K562 (cell line): ENCODE data around the gene BTG2. TPM values are rescaled to one million over a fixed set of nuclear protein-coding genes. Genes with fewer than 3 reads are reported as not detected.
A peak's percentile ranks its signal among the peaks of the same experiment; 100 is the strongest.

Experiments used
- BHLHE40 ChIP-seq: IDR thresholded peaks from 2 replicates; pipeline ENCODE4 v1.6.1; 2011; ENCODE audit warnings: low read length, improper control_type of control experiment
- HEY1 ChIP-seq: fragments of 250-450 bp; sonication (Bioruptor Pico); IDR thresholded peaks from 2 replicates; pipeline ENCODE4 v1.5.0; 2020; ENCODE audit warnings: mild to moderate bottlenecking, moderate library complexity, borderline replicate concordance
- KLF16 ChIP-seq: IDR thresholded peaks from 2 replicates; pipeline ENCODE4 v1.6.1; 2016; ENCODE audit warnings: antibody characterized with exemption
- OTX1 ChIP-seq: fragments of 450-650 bp; formaldehyde crosslinking; IDR thresholded peaks from 2 replicates; pipeline ENCODE4 v1.4.0; 2022; ENCODE audit warnings: mild to moderate bottlenecking
- PHF20 ChIP-seq: fragments of 450-650 bp; IDR thresholded peaks from 2 replicates; pipeline ENCODE4 v1.6.1; 2018; ENCODE audit not compliant: partially characterized antibody
- POU5F1 ChIP-seq: fragments of 150-350 bp; IDR thresholded peaks from 2 replicates; pipeline ENCODE4 v1.6.1; 2014; ENCODE audit warnings: borderline replicate concordance, low read length, low read depth, mild to moderate bottlenecking; ENCODE audit not compliant: partially characterized antibody
- RBM39 ChIP-seq: fragments of 200-400 bp; formaldehyde crosslinking; optimal IDR thresholded peaks from 2 replicates; pipeline ENCODE3; 2018; ENCODE audit warnings: low read depth, low read length
- SMARCA5 ChIP-seq: fragments of 450-650 bp; IDR thresholded peaks from 2 replicates; pipeline ENCODE4 v1.6.1; 2016
- TAL1 ChIP-seq: fragments of 450-650 bp; IDR thresholded peaks from 2 replicates; pipeline ENCODE4 v1.6.1; 2016; ENCODE audit warnings: mild to moderate bottlenecking
- TBL1XR1 ChIP-seq, 2 experiments: IDR thresholded peaks; 2 replicates each; pipeline ENCODE4 v1.6.1; 2012; ENCODE audit warnings: improper control_type of control experiment in 2 of 2, low read length in 2 of 2, mild to moderate bottlenecking in 1 of 2
- TCF7 ChIP-seq: sonication (generic); IDR thresholded peaks from 2 replicates; pipeline ENCODE4 v1.6.1; 2016; ENCODE audit warnings: antibody characterized with exemption, borderline replicate concordance
- TRIM24 ChIP-seq, 2 experiments: fragments of 450-650 bp; IDR thresholded peaks; 2 replicates each; pipeline ENCODE4 v1.6.1; 2016
- TRIM28 ChIP-seq: fragments of 450-650 bp; IDR thresholded peaks from 2 replicates; pipeline ENCODE4 v1.6.1; 2017
- WHSC1 ChIP-seq: IDR thresholded peaks from one replicate; pipeline ENCODE4 v1.6.1; 2012; ENCODE audit warnings: low read length, control low read depth, inconsistent platforms
- ZBTB17 ChIP-seq: fragments of 450-650 bp; formaldehyde crosslinking; IDR thresholded peaks from 2 replicates; pipeline ENCODE4 v1.4.0; 2020; ENCODE audit warnings: mild to moderate bottlenecking
- ZNF3 ChIP-seq: fragments of 250-450 bp; sonication (Bioruptor Pico); IDR thresholded peaks from 2 replicates; pipeline ENCODE4 v1.5.0; 2021; ENCODE audit warnings: mild to moderate bottlenecking, moderate library complexity
- ZNF347 ChIP-seq: fragments of 450-650 bp; formaldehyde crosslinking; IDR thresholded peaks from 2 replicates; pipeline ENCODE4 v1.4.0; 2020; ENCODE audit warnings: low read depth, mild to moderate bottlenecking, moderate library complexity
- ZNF707 ChIP-seq: fragments of 250-450 bp; sonication (Bioruptor Pico); conservative IDR thresholded peaks from 2 replicates; pipeline ENCODE4 v1.8.0; 2022; ENCODE audit warnings: inconsistent platforms, mild to moderate bottlenecking, moderate library complexity
- ZNF778 ChIP-seq: fragments of 450-650 bp; formaldehyde crosslinking; IDR thresholded peaks from 2 replicates; pipeline ENCODE4 v1.4.0; 2020; ENCODE audit warnings: mild to moderate bottlenecking, moderate library complexity
- ZNF830 ChIP-seq: fragments of 250-450 bp; sonication (Bioruptor Pico); IDR thresholded peaks from 2 replicates; pipeline ENCODE4 v1.5.0; 2021; ENCODE audit warnings: mild to moderate bottlenecking
- polyA plus RNA-seq, 8 experiments: library from polyadenylated mRNA; depleted of rRNA in 4 of 8; stranded (reverse) in 5 of 8; unstranded in 3 of 8; fragments of >200 nt; fragmentation: Nextera tagmentation in 2 of 8; fragmentation: Illumina TruSeq in 1 of 8; extraction: Ambion mirVana in 2 of 8; extraction: Trizol in 1 of 8; gene quantifications; 2 replicates each; pipeline versions ENCODE4 v1.2.1 to v1.2.3, GENCODE V29; 2011 to 2014; ENCODE audit warnings: inconsistent platforms in 1 of 8, missing spikeins in 1 of 8
- total RNA-seq, 7 experiments: library from RNA; depleted of rRNA in 6 of 7; stranded (reverse); fragments of >200 nt in 6 of 7; fragmentation: Illumina TruSeq in 2 of 7; extraction: Trizol in 2 of 7; gene quantifications; 2 replicates each; pipeline versions ENCODE4 v1.2.1 to v1.2.3, GENCODE V29; 2011 to 2021; ENCODE audit warnings: low replicate concordance in 1 of 7
- TF ChIP-seq, protein P1 (sequence below): sonication (generic); formaldehyde crosslinking; IDR thresholded peaks from 2 replicates; pipeline ENCODE4 v1.8.1; 2023; ENCODE audit warnings: mild to moderate bottlenecking, missing genetic modification reagents, moderate library complexity
- TF ChIP-seq, protein P2 (sequence below): sonication (generic); formaldehyde crosslinking; IDR thresholded peaks from 2 replicates; pipeline ENCODE4 v1.8.0; 2022; ENCODE audit warnings: missing genetic modification reagents, mild to moderate bottlenecking, borderline replicate concordance
- TF ChIP-seq, protein P3 (sequence below): fragments of 200-800 bp; sonication (Bioruptor generic); IDR thresholded peaks from 2 replicates; pipeline ENCODE4 v1.6.1; 2017; ENCODE audit warnings: missing genetic modification characterization, missing compliant biosample characterization
- TF ChIP-seq, protein P4 (sequence below): fragments of 450-650 bp; IDR thresholded peaks from 2 replicates; pipeline ENCODE4 v1.6.1; 2016; ENCODE audit warnings: borderline replicate concordance

The BTG2 gene
- total and polyA plus RNA-seq, 9 of the 15 experiments (the other 6 are each of a cell fraction or from before 2014, with no cell fraction given), result 2.3 to 41.9 (median 8.7) TPM

DNA sequence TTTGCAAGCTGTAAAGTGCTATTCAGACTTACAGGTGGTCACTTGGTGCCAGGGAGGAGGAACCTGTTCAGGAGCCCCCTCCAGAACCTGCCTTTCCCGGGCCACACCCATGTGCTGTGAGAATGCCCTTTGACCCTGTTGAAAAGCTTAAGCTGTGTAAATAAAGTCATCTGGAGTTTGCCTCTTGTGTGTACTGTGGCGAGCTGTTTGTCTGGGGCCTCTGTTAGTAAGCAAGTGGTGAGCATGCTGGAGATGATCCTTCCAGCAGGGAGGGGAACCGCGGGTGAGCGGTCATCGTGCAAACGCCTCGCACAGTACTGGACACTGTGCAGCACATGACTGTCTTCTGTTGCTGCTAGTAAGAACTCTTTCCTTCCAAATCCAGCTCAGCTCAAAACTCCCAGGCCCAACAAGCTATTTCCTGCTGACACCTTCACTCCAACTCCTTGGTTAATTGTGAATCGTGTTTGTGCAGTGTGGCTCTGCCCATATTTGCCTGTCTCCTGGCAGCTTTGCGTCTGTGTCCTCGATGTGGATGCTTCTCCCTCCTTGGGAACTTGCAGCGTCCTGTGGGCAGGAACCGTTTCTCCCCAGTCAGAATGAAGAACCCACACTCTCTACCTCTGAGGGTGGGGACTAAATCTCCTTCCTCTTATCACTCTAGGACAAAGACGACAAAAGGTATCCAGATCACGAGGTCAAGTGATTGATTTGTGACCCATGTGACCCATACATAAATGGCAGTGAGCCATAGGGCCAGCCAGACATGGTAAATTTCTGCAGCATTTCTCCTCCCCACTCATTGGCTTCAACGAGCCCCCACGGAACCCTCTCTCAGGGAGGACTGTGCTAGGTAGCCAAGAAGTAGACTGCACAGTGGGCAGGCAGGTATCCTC lies 13.9 kb upstream of the BTG2 start (continued):
- TF ChIP-seq TAL1, result no peak
- TF ChIP-seq WHSC1, result no peak
- TF ChIP-seq ZNF830 (CRISPR knock-in tag), result no peak
- no peak for TF ChIP-seq HEY1 (CRISPR knock-in tag)
- 0 out of 2 replicates have a peak, but pooled peaks have one; percentile 46 for TF ChIP-seq TRIM28
- 0 out of 4 replicates have a peak, but pooled peaks of 1 of the 2 experiments have one; percentile 45 for TF ChIP-seq TRIM24 (IDR thresholded peaks at IDR 0.05)
- TF ChIP-seq, protein P1, sequence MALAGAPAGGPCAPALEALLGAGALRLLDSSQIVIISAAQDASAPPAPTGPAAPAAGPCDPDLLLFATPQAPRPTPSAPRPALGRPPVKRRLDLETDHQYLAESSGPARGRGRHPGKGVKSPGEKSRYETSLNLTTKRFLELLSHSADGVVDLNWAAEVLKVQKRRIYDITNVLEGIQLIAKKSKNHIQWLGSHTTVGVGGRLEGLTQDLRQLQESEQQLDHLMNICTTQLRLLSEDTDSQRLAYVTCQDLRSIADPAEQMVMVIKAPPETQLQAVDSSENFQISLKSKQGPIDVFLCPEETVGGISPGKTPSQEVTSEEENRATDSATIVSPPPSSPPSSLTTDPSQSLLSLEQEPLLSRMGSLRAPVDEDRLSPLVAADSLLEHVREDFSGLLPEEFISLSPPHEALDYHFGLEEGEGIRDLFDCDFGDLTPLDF, result no peak
- TF ChIP-seq RBM39, result no peak
- TF ChIP-seq, protein P2, sequence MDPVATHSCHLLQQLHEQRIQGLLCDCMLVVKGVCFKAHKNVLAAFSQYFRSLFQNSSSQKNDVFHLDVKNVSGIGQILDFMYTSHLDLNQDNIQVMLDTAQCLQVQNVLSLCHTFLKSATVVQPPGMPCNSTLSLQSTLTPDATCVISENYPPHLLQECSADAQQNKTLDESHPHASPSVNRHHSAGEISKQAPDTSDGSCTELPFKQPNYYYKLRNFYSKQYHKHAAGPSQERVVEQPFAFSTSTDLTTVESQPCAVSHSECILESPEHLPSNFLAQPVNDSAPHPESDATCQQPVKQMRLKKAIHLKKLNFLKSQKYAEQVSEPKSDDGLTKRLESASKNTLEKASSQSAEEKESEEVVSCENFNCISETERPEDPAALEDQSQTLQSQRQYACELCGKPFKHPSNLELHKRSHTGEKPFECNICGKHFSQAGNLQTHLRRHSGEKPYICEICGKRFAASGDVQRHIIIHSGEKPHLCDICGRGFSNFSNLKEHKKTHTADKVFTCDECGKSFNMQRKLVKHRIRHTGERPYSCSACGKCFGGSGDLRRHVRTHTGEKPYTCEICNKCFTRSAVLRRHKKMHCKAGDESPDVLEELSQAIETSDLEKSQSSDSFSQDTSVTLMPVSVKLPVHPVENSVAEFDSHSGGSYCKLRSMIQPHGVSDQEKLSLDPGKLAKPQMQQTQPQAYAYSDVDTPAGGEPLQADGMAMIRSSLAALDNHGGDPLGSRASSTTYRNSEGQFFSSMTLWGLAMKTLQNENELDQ (CRISPR knock-in tag), result no peak
- TF ChIP-seq POU5F1, result no peak
- TF ChIP-seq ZNF778 (CRISPR knock-in tag), result no peak
- no peak for TF ChIP-seq ZNF707
- no peak for TF ChIP-seq SMARCA5
- no peak for TF ChIP-seq ZNF3 (CRISPR knock-in tag)
- no peak for TF ChIP-seq TBL1XR1 (IDR thresholded peaks at IDR 0.05; ENCODE audit: low read length in 2 of 2)
- TF ChIP-seq ZBTB17 (CRISPR knock-in tag), result peak; percentile 67; the same call in 1 of the 2 replicates
- TF ChIP-seq ZNF347 (CRISPR knock-in tag), result no peak
- no peak for TF ChIP-seq KLF16
- peak; percentile 66 for TF ChIP-seq BHLHE40
- TF ChIP-seq OTX1 (CRISPR knock-in tag), result no peak
- TF ChIP-seq TCF7, result no peak
- TF ChIP-seq, protein P3, sequence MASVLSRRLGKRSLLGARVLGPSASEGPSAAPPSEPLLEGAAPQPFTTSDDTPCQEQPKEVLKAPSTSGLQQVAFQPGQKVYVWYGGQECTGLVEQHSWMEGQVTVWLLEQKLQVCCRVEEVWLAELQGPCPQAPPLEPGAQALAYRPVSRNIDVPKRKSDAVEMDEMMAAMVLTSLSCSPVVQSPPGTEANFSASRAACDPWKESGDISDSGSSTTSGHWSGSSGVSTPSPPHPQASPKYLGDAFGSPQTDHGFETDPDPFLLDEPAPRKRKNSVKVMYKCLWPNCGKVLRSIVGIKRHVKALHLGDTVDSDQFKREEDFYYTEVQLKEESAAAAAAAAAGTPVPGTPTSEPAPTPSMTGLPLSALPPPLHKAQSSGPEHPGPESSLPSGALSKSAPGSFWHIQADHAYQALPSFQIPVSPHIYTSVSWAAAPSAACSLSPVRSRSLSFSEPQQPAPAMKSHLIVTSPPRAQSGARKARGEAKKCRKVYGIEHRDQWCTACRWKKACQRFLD (CRISPR knock-in tag), result no peak
- TF ChIP-seq PHF20, result no peak
- TF ChIP-seq, protein P4, sequence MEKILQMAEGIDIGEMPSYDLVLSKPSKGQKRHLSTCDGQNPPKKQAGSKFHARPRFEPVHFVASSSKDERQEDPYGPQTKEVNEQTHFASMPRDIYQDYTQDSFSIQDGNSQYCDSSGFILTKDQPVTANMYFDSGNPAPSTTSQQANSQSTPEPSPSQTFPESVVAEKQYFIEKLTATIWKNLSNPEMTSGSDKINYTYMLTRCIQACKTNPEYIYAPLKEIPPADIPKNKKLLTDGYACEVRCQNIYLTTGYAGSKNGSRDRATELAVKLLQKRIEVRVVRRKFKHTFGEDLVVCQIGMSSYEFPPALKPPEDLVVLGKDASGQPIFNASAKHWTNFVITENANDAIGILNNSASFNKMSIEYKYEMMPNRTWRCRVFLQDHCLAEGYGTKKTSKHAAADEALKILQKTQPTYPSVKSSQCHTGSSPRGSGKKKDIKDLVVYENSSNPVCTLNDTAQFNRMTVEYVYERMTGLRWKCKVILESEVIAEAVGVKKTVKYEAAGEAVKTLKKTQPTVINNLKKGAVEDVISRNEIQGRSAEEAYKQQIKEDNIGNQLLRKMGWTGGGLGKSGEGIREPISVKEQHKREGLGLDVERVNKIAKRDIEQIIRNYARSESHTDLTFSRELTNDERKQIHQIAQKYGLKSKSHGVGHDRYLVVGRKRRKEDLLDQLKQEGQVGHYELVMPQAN, result no peak
